ENCODE data around the gene CDH4. TPM values are rescaled to one million over a fixed set of nuclear protein-coding genes. Genes with fewer than 3 reads are reported as not detected.

The CDH4 gene
- polyA plus RNA-seq, 1 donor (not counting 4 experiments of a cell fraction or from before 2014, with no cell fraction given), result 2.2 TPM

GRCh38 chr20:61951695-61952533, 699.9 kb downstream of the CDH4 start:
- peaks cover 21% of the 10 kb centered on the region for H3K27me3 ChIP-seq (ENCODE audit: control insufficient read depth, extremely low read depth, insufficient read depth, low read length)
- H3K36me3 ChIP-seq (ENCODE audit: control insufficient read depth in 2 of 2, extremely low read depth in 1 of 2, insufficient read depth in 2 of 2, low read length in 2 of 2), result no peaks in the 10 kb centered on the region
- H3K79me2 ChIP-seq (ENCODE audit: control insufficient read depth, insufficient read depth, low read length), result no peaks in the 10 kb centered on the region
- H3K4me1 ChIP-seq (ENCODE audit: control insufficient read depth, extremely low read depth, insufficient read depth, low read length), result no peaks in the 10 kb centered on the region
- H3K9me3 ChIP-seq (ENCODE audit: control insufficient read depth, low read depth, low read length), result no peaks in the 10 kb centered on the region
- DNase-seq (ENCODE audit: low read depth, low spot score) (no peak), FAIRE-seq (no peak)
- dilution Hi-C loops (cut with MboI; ENCODE audit: extremely low pct_ligation_motif_present, low sequenced_read_pairs), result no loop called here
- H3K27ac ChIP-seq (ENCODE audit: control insufficient read depth, insufficient read depth, low read length), result no peak overlapping the region
- H2AFZ ChIP-seq (ENCODE audit: control insufficient read depth, low read length), result no peak overlapping the region
- H4K20me1 ChIP-seq (ENCODE audit: control insufficient read depth, extremely low read depth, insufficient read depth, low read length), result no peaks in the 10 kb centered on the region
- TF ChIP-seq, protein P1, sequence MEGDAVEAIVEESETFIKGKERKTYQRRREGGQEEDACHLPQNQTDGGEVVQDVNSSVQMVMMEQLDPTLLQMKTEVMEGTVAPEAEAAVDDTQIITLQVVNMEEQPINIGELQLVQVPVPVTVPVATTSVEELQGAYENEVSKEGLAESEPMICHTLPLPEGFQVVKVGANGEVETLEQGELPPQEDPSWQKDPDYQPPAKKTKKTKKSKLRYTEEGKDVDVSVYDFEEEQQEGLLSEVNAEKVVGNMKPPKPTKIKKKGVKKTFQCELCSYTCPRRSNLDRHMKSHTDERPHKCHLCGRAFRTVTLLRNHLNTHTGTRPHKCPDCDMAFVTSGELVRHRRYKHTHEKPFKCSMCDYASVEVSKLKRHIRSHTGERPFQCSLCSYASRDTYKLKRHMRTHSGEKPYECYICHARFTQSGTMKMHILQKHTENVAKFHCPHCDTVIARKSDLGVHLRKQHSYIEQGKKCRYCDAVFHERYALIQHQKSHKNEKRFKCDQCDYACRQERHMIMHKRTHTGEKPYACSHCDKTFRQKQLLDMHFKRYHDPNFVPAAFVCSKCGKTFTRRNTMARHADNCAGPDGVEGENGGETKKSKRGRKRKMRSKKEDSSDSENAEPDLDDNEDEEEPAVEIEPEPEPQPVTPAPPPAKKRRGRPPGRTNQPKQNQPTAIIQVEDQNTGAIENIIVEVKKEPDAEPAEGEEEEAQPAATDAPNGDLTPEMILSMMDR (optimal IDR thresholded peaks at IDR 0.05 in 1 of 3, IDR thresholded peaks at IDR 0.05 in 1 of 3, conservative IDR thresholded peaks at IDR 0.05 in 1 of 3; ENCODE audit: extremely low read depth in 1 of 3, insufficient read depth in 2 of 3, low read length in 3 of 3), result no peak
- TF ChIP-seq EZH2 (IDR thresholded peaks at IDR 0.05; ENCODE audit: low read length), result no peak
- H3K9ac ChIP-seq (ENCODE audit: control insufficient read depth, extremely low read depth, insufficient read depth, low read length), result no peak overlapping the region
- H3K9me1 ChIP-seq (ENCODE audit: control insufficient read depth, extremely low read depth, insufficient read depth, low read length), result no peaks in the 10 kb centered on the region
- H3K4me2 ChIP-seq (ENCODE audit: control insufficient read depth, extremely low read depth, insufficient read depth, low read depth, low read length), result no peak overlapping the region
- H3K4me3 ChIP-seq (ENCODE audit: control insufficient read depth in 2 of 3, extremely low read depth in 1 of 3, insufficient read depth in 2 of 3, low read depth in 1 of 3, low read length in 3 of 3), result no peak overlapping the region

GRCh38 chr20:61953037-61954021, 701.3 kb downstream of the CDH4 start:
- FAIRE-seq (no peak), DNase-seq (ENCODE audit: low read depth, low spot score) (no peak)
- Histone ChIP-seq H3K9me1 (ENCODE audit: control insufficient read depth, extremely low read depth, insufficient read depth, low read length) (no peaks in the 10 kb centered on the region), H3K4me2 (ENCODE audit: control insufficient read depth, extremely low read depth, insufficient read depth, low read depth, low read length) (no peak overlapping the region), H3K9ac (ENCODE audit: control insufficient read depth, extremely low read depth, insufficient read depth, low read length) (no peak overlapping the region), H2AFZ (ENCODE audit: control insufficient read depth, low read length) (no peak overlapping the region), H4K20me1 (ENCODE audit: control insufficient read depth, extremely low read depth, insufficient read depth, low read length) (no peaks in the 10 kb centered on the region), H3K9me3 (ENCODE audit: control insufficient read depth, low read depth, low read length) (no peaks in the 10 kb centered on the region), H3K27ac (ENCODE audit: control insufficient read depth, insufficient read depth, low read length) (no peak overlapping the region), H3K27me3 (ENCODE audit: control insufficient read depth, extremely low read depth, insufficient read depth, low read length) (peaks cover 21% of the 10 kb centered on the region), H3K4me3 (ENCODE audit: control insufficient read depth in 2 of 3, extremely low read depth in 1 of 3, insufficient read depth in 2 of 3, low read depth in 1 of 3, low read length in 3 of 3) (no peak overlapping the region), H3K79me2 (ENCODE audit: control insufficient read depth, insufficient read depth, low read length) (no peaks in the 10 kb centered on the region), H3K4me1 (ENCODE audit: control insufficient read depth, extremely low read depth, insufficient read depth, low read length) (no peaks in the 10 kb centered on the region), H3K36me3 (ENCODE audit: control insufficient read depth in 2 of 2, extremely low read depth in 1 of 2, insufficient read depth in 2 of 2, low read length in 2 of 2) (no peaks in the 10 kb centered on the region)
- TF ChIP-seq, protein P1 (optimal IDR thresholded peaks at IDR 0.05 in 1 of 3, IDR thresholded peaks at IDR 0.05 in 1 of 3, conservative IDR thresholded peaks at IDR 0.05 in 1 of 3; ENCODE audit: extremely low read depth in 1 of 3, insufficient read depth in 2 of 3, low read length in 3 of 3), result no peak
- TF ChIP-seq EZH2 (IDR thresholded peaks at IDR 0.05; ENCODE audit: low read length), result no peak
- dilution Hi-C loops (cut with MboI; ENCODE audit: extremely low pct_ligation_motif_present, low sequenced_read_pairs), result no loop called here

Data from keratinocyte (primary cell).